Ishikawa (cell line): ENCODE results near the gene PELI2.

ENCODE experiments used
- CEBPB ChIP-seq: IDR thresholded peaks from 2 replicates; pipeline ENCODE4 v1.6.1; 2012
- CREB1 ChIP-seq: IDR thresholded peaks from 2 replicates; pipeline ENCODE4 v1.6.1; 2012; ENCODE audit warnings: low read depth
- EGR1 ChIP-seq: IDR thresholded peaks from 2 replicates; pipeline ENCODE4 v1.6.1; 2012
- EP300 ChIP-seq: IDR thresholded peaks from 2 replicates; pipeline ENCODE4 v1.6.1; 2012; ENCODE audit warnings: borderline replicate concordance
- FOXM1 ChIP-seq: IDR thresholded peaks from 2 replicates; pipeline ENCODE4 v1.6.1; 2012; ENCODE audit warnings: low read depth, borderline replicate concordance
- MAX ChIP-seq: IDR thresholded peaks from 2 replicates; pipeline ENCODE4 v1.6.1; 2012
- NFIC ChIP-seq: IDR thresholded peaks from 2 replicates; pipeline ENCODE4 v1.6.1; 2012
- RAD21 ChIP-seq: IDR thresholded peaks from 2 replicates; pipeline ENCODE4 v1.6.1; 2012; ENCODE audit warnings: low read depth
- REST ChIP-seq: IDR thresholded peaks from 2 replicates; pipeline ENCODE4 v1.6.1; 2012; ENCODE audit warnings: low read depth, mild to moderate bottlenecking
- TAF1 ChIP-seq: IDR thresholded peaks from 2 replicates; pipeline ENCODE4 v1.6.1; 2012; ENCODE audit warnings: low read depth, mild to moderate bottlenecking
- TCF12 ChIP-seq: IDR thresholded peaks from 2 replicates; pipeline ENCODE4 v1.6.1; 2012; ENCODE audit warnings: low read depth
- TEAD4 ChIP-seq: IDR thresholded peaks from 2 replicates; pipeline ENCODE4 v1.6.1; 2012
- USF1 ChIP-seq: IDR thresholded peaks from 2 replicates; pipeline ENCODE4 v1.6.1; 2012
- YY1 ChIP-seq: IDR thresholded peaks from 2 replicates; pipeline ENCODE4 v1.6.1; 2012; ENCODE audit warnings: low read depth
- ZBTB7A ChIP-seq: IDR thresholded peaks from 2 replicates; pipeline ENCODE4 v1.6.1; 2012; ENCODE audit warnings: low read depth

PELI2 gene

GRCh38 chr14:56237398-56237797 is 119.2 kb downstream of the PELI2 start:
- TF ChIP-seq TAF1 (no peak), FOXM1 (no peak)

GRCh38 chr14:56241461-56241860 is 123.2 kb downstream of the PELI2 start:
- TF ChIP-seq REST: no peak
- no peak for TF ChIP-seq EP300
- TF ChIP-seq ZBTB7A: no peak
- TF ChIP-seq NFIC: no peak
- no peak for TF ChIP-seq TEAD4
- TF ChIP-seq MAX: no peak
- TF ChIP-seq YY1: no peak
- TF ChIP-seq TCF12: no peak
- TF ChIP-seq CEBPB: no peak
- no peak for TF ChIP-seq EGR1
- TF ChIP-seq TAF1: no peak
- no peak for TF ChIP-seq RAD21
- TF ChIP-seq FOXM1: no peak
- TF ChIP-seq USF1: no peak
- TF ChIP-seq CREB1: no peak

GRCh38 chr14:56243110-56243509 is 124.9 kb downstream of the PELI2 start:
- TF ChIP-seq CREB1 (no peak), MAX (no peak), YY1 (no peak), NFIC (no peak), TCF12 (no peak), EP300 (no peak), TEAD4 (no peak), RAD21 (no peak), USF1 (no peak), CEBPB (no peak), ZBTB7A (no peak), EGR1 (no peak), TAF1 (no peak)

- no peak; the same call in 1 of the 2 replicates for TF ChIP-seq TEAD4
- TF ChIP-seq FOXM1: no peak
- TF ChIP-seq NFIC: no peak
- TF ChIP-seq USF1: no peak
- no peak for TF ChIP-seq REST
- no peak for TF ChIP-seq EGR1
- peak; percentile 35; the same call in 1 of the 2 replicates for TF ChIP-seq CEBPB
- TF ChIP-seq CREB1: no peak
- TF ChIP-seq YY1: no peak
Observed at GRCh38 chr14:56244138-56244789, 126.1 kb downstream of the PELI2 start.

- TF ChIP-seq RAD21: peak; percentile 24; the same call in 1 of the 2 replicates
- no peak for TF ChIP-seq EP300
- TF ChIP-seq TAF1: no peak
Observed at GRCh38 chr14:56247495-56248200, 129.4 kb downstream of the PELI2 start.

- TF ChIP-seq EGR1: no peak
- TF ChIP-seq FOXM1: no peak
- TF ChIP-seq NFIC: no peak
- TF ChIP-seq REST: no peak
- TF ChIP-seq EP300: no peak
- no peak for TF ChIP-seq CEBPB
- no peak for TF ChIP-seq ZBTB7A
Observed at GRCh38 chr14:56248442-56248841, 130.2 kb downstream of the PELI2 start.
